ENCODE data around the gene RBM28.
"Not testable (repeated sequence)": the region's sequence is repeated elsewhere in the genome, so short reads cannot be mapped to it uniquely, and the experiment has no call there.

The RBM28 gene

GRCh38 chr7:128347647-128348097 lies 4.0 kb upstream of the RBM28 start:
- DNase-seq (ENCODE audit: low read depth) = no peak

DNA sequence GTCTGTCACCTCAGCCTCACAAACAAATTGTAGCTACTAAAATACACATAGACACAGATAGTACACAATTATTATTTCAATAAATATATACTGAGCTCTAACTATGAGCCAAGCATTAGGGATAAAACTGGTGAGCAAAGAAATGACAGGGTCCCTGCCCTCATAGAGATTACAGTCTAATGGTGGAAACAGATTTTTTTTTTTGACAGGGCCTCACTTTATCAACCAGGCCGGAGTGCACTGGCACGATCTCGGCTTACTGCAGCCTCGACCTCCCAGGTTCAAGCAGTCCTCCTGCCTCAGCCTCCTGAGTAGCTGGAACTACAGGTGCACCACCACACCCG lies 695 bp upstream of the RBM28 start:
- DNase-seq (ENCODE audit: low read depth) = no peak

- DNase-seq (ENCODE audit: low read depth) = no peak
These were observed 2.0 kb downstream of the RBM28 start for GRCh38 chr7:128341733-128342132.

DNA sequence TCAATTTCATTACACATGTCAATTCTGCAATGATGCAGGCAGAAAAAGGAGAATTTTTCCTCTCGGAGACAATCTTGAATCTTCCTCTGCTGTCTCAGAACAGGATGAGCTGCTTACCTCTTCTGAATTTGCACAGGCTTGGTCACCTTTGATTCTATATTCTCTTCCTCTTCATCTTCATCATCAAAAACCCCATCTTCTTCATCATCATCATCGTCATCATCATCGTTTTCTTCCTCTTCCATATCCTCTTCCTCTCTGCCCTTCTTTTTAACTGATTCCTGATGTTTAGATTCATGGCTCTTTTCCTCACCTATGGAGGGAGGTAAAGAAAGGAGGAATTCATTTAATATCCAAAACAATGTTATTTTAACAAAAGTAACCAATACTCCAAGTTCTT lies 8.0 kb downstream of the RBM28 start:
- no peak for DNase-seq (ENCODE audit: low read depth)

- no peak for DNase-seq (ENCODE audit: low read depth)
These were observed 19.4 kb downstream of the RBM28 start for GRCh38 chr7:128324368-128324680.

DNA sequence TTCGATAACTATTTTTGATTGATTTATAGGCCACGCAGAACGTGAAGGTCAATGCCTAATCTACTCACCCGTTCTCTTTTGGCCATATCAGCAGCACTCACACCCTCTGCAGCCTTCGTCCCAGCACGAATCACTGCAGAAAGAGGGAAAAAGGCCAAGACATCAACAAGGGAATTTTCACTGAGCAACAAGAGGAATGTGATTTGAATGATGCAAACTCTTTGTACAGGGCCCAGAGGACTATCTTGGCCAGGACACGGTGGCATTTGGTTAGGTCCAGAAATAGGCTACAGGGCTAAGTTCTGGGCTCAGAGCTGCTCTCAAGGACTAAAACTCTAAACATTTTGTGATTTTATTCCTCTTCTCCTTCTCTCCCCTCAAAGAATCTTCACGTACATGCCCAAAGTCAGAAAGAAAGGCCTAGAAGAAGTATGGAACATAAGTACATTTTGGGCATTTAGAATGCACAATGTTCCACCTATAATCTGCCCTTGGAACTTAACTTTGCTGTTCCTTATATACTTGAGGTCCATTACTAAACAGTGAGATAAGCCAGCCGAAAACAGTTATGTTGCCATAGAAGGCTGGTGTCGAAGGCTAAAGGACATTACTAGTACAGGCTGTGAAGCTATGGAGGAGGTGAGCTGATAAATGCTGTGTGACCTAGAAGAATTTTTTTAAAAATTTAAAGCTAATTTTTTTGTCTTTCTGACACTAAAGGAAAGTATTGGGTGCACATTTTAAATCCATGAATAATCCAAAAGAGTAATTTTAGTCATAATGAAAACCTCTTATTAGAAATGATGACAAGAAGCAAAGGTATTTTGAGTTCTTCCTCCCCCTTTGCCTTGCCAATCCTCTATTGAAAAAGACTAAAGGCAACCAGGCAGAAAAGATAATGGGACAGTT lies 20.0 kb downstream of the RBM28 start:
- DNase-seq (ENCODE audit: low read depth) = peak; percentile 33

DNA sequence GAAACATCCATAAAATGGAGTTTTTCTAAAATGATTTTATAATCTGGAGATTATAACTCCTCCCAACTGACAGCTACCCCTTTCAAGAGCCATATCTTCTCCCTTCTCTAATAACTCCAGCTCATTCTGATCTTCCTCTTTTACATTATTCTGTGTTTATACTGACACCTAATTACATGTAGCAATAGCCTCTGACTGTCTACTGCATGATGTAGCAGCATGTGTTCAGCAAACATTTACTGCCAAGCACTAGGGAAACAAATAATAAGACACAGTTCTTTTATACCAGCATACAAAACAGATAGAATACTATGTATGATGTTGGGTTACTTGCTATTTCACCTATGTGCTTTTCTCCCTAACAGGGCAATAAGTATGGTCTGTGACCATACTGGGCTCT lies 20.7 kb downstream of the RBM28 start:
- no peak for DNase-seq (ENCODE audit: low read depth)

GRCh38 chr7:128322040-128322643 lies 21.6 kb downstream of the RBM28 start:
- peak; percentile 53 for DNase-seq (ENCODE audit: low read depth)

DNA sequence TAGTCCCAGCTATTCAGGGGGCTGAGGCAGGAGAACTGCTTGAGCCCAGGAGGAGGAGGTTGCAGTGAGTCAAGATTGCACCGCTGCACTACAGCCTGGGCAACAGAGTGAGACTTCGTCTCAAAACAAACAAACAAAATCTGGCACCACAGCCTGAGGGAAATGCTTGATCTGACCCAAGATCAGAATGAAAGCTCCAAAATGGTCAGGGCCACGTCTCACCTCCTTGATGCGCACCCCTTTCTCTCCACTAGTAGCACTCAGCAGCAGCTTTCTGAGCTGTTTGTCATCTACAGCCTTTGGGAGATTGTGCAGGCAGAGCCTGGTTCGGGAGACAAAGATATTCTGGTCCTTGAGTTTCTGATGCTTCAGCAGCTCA lies 22.7 kb downstream of the RBM28 start:
- no peak for DNase-seq (ENCODE audit: low read depth)

GRCh38 chr7:128318691-128319090 lies 25.0 kb downstream of the RBM28 start:
- DNase-seq (ENCODE audit: low read depth) = no peak

- DNase-seq (ENCODE audit: low read depth) = no peak
These were observed 32.7 kb downstream of the RBM28 start for GRCh38 chr7:128311013-128311412.

DNA sequence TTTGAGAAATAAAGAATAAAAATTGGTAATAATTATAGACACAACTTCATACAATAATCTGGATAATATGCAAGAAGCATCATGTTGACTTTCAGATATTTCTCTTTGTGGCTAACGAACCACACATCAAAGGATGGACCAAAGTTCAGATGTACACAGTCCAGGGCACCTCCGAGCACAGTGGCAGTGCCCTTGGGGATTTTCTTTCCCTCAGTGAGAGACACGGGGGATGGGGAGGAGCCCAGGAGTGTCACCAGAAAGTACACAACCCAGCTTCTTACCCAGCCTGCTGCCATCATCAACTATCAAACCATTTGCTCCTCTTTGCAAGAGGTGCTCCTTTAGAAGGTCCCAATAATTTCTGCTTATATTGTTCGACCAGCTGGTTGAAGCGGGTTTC lies 33.2 kb downstream of the RBM28 start:
- no peak for DNase-seq (ENCODE audit: low read depth)

GRCh38 chr7:128309976-128310375 lies 33.7 kb downstream of the RBM28 start:
- no peak for DNase-seq (ENCODE audit: low read depth)

GRCh38 chr7:128309124-128309523 lies 34.6 kb downstream of the RBM28 start:
- no peak for DNase-seq (ENCODE audit: low read depth)

GRCh38 chr7:128307061-128307460 lies 36.6 kb downstream of the RBM28 start:
- no peak for DNase-seq (ENCODE audit: low read depth)

DNA sequence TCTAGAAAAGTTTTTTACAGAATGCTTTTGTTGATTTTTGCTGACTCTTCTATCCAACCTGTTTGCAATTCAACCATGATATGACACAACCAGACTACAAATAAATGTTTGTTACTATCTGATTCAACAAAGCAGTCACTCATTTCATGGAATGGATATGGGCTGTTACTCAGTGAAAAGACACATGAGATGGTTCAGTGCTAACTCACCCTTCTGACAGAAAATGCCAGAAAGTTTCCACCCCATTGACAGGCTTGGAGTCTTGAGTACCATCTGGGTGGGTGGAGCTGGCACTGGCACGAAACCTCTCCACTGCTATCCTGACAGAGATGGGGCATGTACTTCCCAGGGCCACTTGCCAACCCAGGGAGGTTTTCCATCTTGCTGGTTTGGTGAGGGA lies 39.5 kb downstream of the RBM28 start:
- no peak for DNase-seq (ENCODE audit: low read depth)

- DNase-seq (ENCODE audit: low read depth) = no peak
These were observed 40.1 kb downstream of the RBM28 start for GRCh38 chr7:128303643-128304042.

- no peak for DNase-seq (ENCODE audit: low read depth)
These were observed 40.6 kb downstream of the RBM28 start for GRCh38 chr7:128303133-128303532.

- no peak for DNase-seq (ENCODE audit: low read depth)
These were observed 41.6 kb downstream of the RBM28 start for GRCh38 chr7:128302139-128302538.

GRCh38 chr7:128299109-128299607 lies 44.5 kb downstream of the RBM28 start:
- no peak for DNase-seq (ENCODE audit: low read depth)

- not testable (repeated sequence) for DNase-seq (ENCODE audit: low read depth)
These were observed 45.7 kb downstream of the RBM28 start for GRCh38 chr7:128298004-128298403.

DNA sequence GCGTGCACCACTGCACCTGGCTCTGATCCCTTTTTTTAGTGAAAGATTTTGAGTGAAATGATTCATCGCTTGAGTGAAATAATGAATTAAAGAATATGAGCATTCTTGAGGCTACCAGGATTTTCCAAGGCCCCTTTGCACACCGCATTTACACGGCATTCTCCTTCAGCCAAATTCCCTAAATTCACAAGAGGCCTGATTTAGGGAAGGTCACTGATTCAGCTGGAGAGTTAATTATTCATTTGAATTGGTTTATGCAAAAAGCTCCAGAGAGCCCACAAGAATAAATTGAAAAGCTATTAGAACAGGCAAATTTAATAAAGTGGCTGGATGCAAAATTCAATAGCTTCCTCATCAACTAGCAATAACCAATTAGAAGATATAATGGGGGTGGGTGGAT lies 56.2 kb downstream of the RBM28 start:
- no peak for DNase-seq (ENCODE audit: low read depth)

DNA sequence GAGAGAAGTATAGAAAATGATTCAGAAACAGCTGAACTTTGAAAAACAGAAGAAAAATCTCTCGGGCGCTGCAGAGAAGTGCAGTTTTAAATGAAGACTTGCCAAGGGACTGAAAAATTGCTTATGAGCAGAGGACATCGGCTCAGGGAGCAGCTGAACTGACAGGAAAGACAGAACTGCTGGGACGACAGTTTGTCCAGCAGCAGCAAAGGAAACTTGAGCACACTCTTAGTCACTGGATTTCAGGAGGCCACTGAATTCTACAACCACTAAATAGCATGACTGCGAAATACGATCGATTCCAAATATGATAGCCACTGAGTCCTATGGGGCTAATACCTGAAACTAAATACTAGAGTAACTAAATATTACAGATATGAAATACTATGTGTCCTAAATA lies 59.6 kb downstream of the RBM28 start:
- no peak for DNase-seq (ENCODE audit: low read depth)

All from stromal cell of bone marrow (primary cell).